CMK (cell line): Measurements from ENCODE around the gene MCOLN1.
"Not testable (repeated sequence)": the region's sequence is repeated elsewhere in the genome, so short reads cannot be mapped to it uniquely, and the experiment has no call there.

Experiments
- DNase-seq: peaks from one replicate; pipeline ENCODE4 v3.0.0-alpha.2; 2010; ENCODE audit warnings: low read depth

Gene MCOLN1

GRCh38 chr19:7544626-7545025 lies 22.2 kb downstream of the MCOLN1 start:
- peak; percentile 77 for DNase-seq

- DNase-seq = no peak
These were observed 22.9 kb downstream of the MCOLN1 start for GRCh38 chr19:7545300-7545699.

- no peak for DNase-seq
These were observed 23.5 kb downstream of the MCOLN1 start for GRCh38 chr19:7545904-7546303.

- no peak for DNase-seq
These were observed 24.7 kb downstream of the MCOLN1 start for GRCh38 chr19:7547159-7547558.

GRCh38 chr19:7549429-7550148 lies 27.2 kb downstream of the MCOLN1 start:
- DNase-seq = no peak

- no peak for DNase-seq
These were observed 27.8 kb downstream of the MCOLN1 start for GRCh38 chr19:7550169-7550770.

- no peak for DNase-seq
These were observed 28.8 kb downstream of the MCOLN1 start for GRCh38 chr19:7550987-7551761.

GRCh38 chr19:7552781-7553180 lies 30.4 kb downstream of the MCOLN1 start:
- DNase-seq = no peak

- no peak for DNase-seq
These were observed 32.1 kb downstream of the MCOLN1 start for GRCh38 chr19:7554565-7554964.

GRCh38 chr19:7554990-7555864 lies 32.8 kb downstream of the MCOLN1 start:
- no peak for DNase-seq

- DNase-seq = no peak
These were observed 34.4 kb downstream of the MCOLN1 start for GRCh38 chr19:7556696-7557315.

- no peak for DNase-seq
These were observed 36.2 kb downstream of the MCOLN1 start for GRCh38 chr19:7558667-7559066.

GRCh38 chr19:7559102-7559501 lies 36.7 kb downstream of the MCOLN1 start:
- DNase-seq = no peak

- DNase-seq = no peak
These were observed 37.8 kb downstream of the MCOLN1 start for GRCh38 chr19:7560255-7560654.

GRCh38 chr19:7561325-7561724 lies 38.9 kb downstream of the MCOLN1 start:
- no peak for DNase-seq

- no peak for DNase-seq
These were observed 40.4 kb downstream of the MCOLN1 start for GRCh38 chr19:7562646-7563393.

- DNase-seq = no peak
These were observed 42.4 kb downstream of the MCOLN1 start for GRCh38 chr19:7564866-7565265.

GRCh38 chr19:7565332-7565731 lies 42.9 kb downstream of the MCOLN1 start:
- DNase-seq = no peak

GRCh38 chr19:7570761-7571160 lies 48.3 kb downstream of the MCOLN1 start:
- DNase-seq = no peak

- DNase-seq = no peak
These were observed 53.1 kb downstream of the MCOLN1 start for GRCh38 chr19:7575434-7576040.

GRCh38 chr19:7577422-7577821 lies 55.0 kb downstream of the MCOLN1 start:
- not testable (repeated sequence) for DNase-seq
